Kidney glomerular epithelial cell (primary cell): ENCODE results near the gene BAIAP2.
"Not testable (repeated sequence)": the region's sequence is repeated elsewhere in the genome, so short reads cannot be mapped to it uniquely, and the experiment has no call there.

ENCODE experiments used
- DNase-seq: peaks from one replicate; lab custom pipeline; 2025; lab: John Stamatoyannopoulos, UW

Gene BAIAP2

GRCh38 chr17:81139428-81139827 is 104.5 kb downstream of the BAIAP2 start:
- DNase-seq = no peak

GRCh38 chr17:81140018-81140417 is 105.1 kb downstream of the BAIAP2 start:
- DNase-seq = no peak

DNA sequence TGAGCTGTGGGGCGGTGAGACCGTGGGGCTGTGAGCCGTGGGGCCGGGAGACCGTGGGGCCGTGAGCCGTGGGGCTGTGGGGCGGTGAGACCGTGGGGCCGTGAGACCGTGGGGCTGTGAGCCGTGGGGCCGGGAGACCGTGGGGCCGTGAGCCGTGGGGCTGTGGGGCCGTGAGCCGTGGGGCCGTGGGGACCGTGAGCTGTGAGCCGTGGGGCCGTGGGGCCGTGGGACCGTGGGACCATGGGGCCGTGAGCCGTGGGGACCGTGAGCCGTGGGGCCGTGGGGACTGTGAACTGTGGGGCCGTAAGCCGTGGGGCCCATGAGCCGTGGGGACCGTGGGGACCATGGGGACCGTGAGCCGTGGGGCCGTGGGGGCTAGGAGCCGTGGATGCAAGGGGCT is 105.7 kb downstream of the BAIAP2 start:
- DNase-seq = no peak

DNA sequence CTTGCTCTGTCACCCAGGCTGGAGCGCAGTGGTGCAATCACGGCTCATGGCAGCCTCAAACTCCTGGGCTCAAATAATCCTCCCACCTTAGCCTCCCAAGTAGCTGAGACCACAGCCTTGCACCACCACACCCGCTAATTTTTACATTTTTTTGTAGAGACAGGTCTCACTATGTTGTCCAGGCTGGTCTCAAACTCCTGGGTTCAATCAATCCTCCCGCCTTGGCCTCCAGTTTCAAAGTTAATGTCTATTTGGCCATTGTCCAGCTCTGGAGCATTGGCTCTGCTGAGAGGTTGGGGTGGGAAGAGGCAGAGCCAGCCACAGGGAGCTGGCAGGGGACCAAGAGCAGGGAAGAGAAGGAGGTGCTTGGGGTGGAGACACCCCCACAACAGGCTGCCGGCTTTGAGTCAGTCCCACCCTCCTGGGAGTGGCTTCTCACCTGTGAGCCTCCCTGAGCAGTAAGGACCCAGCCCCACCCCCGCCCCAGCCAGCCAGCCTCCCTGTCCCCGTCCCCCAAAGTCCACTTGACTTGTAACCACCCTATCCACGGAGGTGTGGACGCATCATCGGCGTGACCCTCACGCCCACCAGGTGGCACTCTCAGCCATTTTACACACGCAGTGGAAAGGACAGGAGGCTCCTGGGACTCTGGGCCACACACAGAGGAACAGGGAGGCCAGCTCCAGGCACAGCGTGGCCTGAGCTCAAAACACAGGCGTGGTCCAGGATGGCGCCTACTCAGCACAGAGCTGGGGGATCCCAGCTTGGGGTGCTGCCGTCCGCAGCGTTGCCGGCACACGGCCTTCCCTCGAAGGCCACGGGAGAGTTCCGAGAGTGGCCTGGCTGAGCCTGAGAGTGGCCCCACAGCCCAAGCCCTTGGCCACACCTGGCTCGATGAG is 107.6 kb downstream of the BAIAP2 start:
- DNase-seq = peak; percentile 16

DNA sequence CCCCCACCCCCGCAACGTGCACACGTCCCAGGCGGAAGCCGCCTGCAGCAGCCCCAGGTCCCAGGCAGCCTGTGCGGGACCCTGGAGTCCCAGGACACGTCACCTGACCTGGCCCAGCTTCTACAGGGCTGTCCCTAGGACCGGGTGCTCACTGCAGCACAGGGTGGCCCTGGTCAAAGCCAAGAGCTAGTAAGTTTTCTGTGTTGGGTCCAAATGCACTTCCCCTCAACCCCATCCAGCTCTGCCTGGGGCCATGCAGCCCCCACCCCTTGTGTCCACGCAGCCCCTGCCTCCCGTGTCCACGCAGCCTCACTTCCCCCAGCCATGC is 108.2 kb downstream of the BAIAP2 start:
- DNase-seq = no peak

DNA sequence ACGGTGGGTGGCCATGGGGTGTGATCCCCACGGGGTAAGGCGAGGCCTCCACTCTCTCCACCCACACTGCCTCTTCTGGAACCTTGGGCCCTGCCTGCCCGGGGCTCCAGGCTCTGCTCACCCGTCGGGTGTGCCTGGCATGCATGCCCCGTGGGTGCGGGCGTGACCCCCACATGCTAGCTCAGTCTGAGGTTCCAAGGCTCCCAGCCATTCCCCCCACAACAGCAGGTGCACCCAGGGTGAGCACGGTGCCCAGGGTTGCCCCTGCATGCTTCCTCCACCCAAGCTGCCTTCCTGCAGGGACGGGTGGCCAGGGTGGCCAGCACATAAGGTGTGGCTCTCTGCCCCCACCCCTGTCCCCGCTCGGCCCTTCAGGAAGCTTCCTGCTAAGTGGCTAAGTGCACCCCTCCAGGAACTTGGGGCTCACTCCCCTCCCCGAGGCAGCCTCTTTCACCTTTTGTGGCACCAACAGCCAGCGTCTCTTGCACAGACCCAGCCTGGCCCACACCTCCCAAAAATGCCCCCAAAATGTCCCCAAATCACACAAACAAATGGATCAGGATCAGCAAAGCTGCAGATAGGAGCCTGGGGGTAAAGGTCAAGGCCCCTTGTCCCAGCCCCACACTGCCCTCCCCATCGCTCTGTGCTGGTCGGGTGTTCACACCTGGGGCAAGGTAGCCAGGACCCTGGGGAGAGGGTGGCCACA is 108.9 kb downstream of the BAIAP2 start:
- no peak for DNase-seq

GRCh38 chr17:81144423-81144781 is 109.5 kb downstream of the BAIAP2 start:
- DNase-seq = no peak

DNA sequence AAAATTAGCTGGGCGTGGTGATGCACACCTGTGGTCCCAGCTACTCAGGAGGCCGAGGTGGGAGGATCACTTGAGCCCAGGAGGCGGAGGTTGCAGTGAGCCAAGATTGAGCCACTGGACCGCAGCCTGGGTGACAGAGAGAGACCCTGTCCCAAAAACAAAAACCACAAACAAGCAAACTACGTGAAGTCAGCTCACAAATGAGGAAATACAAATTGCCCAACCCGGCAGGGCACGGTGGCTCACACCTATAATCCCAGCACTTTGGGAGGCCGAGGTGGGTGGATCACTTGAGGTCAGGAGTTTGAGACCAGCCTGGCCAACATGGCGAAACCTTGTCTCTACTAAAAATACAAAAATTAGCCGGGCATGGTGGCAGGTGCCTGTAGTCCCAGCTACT is 111.3 kb downstream of the BAIAP2 start:
- not testable (repeated sequence) for DNase-seq

- DNase-seq = no peak
Measured at GRCh38 chr17:81147701-81148100, 112.8 kb downstream of the BAIAP2 start.

DNA sequence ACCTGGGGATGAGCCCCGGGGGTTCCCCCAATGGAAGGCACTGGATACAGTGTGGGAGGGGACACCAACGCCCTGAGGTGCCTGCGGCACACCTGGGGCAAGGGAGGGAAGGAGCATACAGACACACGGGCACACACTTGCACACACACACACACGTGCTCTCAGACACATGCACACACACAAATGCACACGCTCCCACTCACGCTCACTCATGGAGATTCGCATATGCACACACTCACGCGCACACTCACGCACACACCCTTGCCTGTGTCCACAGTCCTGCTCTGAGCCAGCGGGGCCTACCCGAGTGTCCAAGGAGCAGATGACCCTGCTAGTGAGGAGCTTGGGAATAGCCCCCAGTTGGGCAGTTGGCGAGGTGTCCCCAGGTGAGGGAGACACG is 113.6 kb downstream of the BAIAP2 start:
- DNase-seq = no peak

DNA sequence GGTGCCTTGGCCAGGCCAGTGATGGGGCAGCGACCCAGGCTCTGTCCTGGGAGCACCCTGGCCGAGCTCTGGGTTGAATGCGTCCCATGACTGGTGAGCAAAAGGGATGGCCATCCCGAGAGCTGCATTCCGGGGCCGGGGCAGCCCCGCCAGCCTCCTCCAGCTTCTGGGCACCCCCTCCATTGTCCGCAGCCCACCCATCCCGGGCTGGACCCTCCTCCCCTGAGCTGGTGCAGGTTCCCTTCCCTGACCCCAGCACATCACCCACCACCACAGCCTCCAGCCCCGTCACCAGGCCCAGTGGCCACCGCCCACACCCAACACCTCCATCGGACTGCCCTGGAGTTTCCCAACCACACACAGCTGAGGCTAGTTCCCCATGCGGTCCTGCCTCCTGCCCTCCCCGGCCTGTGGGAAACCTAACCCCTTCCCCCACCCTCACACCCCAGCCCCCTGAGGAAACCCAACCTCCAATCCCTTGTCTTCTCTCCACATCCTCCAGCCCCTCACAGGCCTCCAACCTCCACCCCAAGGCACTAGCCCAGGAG is 114.1 kb downstream of the BAIAP2 start:
- DNase-seq = no peak

DNA sequence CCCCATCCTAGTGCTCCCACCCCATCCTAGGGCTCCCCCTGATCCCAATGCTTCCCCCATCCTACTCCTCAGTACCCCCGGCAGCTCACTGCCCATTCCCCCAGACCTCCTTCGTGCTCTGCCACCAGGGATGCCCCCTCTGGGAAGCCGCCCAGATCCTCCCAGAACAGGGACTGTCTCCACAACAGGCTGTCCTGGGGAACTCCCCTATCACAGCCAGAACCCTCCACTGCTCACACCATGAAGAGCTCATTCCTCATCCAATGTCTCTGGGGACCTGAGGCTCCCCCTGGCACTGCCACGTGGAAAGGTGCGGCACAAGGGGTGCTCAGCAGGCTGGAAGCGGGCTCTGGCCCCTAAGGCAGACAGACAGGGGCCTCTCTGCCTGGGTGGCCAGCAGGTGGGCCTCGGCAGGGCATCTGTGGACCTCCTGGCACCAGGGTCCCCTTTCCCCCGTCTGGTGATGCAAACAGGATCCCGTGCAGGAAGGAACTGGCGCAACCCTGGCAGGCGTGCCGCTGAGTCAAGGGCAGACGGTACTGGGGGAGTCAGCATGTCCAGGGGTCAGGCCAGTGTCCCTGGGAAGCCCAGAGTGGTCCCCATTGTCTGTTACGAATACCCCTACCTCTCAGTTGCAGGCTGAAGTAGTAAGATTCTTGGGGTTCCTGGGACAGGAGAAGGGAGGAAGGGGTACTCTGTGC is 115.6 kb downstream of the BAIAP2 start:
- DNase-seq = no peak

- DNase-seq = no peak
Measured at GRCh38 chr17:81151278-81151677, 116.3 kb downstream of the BAIAP2 start.

DNA sequence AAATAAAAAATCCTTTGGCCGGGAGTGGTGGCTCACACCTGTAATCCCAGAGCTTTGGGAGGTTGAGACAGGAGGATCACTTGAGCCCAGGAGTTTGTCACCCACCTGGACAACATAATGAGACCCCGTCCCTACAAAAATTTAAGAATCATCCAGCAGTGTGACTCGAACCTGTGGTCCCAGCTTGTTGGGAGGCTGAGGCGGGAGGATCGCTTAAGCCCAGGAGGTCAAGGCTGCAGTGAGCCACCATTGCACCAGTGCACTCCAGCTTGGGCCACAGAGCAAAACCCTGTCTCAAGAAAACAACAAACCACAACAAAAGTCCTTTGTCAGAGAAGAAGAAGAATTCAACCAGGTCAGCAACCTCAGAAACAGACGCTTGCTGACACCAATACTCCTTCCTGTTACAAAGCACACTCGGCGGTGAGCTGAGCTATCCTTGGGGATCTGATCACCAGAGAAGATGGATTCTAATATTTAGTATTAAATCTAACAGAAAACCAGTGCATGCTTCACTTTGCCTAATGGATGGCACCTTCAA is 117.4 kb downstream of the BAIAP2 start:
- DNase-seq = no peak

DNA sequence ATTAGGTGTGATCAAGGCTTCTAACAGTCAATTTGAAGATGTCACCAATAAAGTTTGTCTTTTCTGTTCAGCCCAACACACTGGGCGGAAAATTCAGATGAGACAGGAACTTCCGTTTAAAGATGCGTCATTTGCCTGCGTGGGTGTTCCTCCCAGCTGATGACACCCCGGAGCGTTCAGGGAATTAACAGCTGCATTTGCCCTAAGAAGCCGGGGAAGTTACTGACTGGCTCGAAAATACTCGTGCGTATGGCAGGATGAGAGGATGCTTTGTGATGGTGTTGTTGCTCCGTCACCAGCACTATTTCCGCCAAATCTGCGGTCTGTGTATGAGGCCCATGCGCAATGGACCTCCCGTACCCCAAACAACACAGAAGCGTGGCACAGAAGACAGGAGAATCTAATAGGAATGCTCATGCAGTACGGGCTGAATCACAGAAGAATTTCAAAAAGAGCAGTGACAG is 118.4 kb downstream of the BAIAP2 start:
- DNase-seq = no peak

DNA sequence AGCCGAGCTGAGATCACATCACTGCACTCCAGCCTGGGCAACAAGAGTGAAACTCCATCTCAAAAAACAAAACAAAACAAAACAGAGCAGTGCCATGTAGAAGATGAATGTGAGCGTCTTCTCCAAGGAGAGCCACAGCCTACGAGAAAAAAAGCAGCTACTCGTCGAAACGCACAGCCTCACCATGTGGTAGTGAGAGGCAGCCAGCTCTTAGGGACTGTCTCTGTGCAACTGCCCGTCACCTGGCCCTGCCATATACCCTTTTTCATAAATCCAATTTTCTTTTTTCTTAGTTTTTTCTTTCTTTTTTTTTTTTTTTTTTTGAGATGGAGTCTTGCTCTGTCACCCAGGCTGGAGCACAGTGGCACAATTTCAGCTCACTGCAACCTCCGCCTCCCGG is 119.1 kb downstream of the BAIAP2 start:
- DNase-seq = not testable (repeated sequence)

DNA sequence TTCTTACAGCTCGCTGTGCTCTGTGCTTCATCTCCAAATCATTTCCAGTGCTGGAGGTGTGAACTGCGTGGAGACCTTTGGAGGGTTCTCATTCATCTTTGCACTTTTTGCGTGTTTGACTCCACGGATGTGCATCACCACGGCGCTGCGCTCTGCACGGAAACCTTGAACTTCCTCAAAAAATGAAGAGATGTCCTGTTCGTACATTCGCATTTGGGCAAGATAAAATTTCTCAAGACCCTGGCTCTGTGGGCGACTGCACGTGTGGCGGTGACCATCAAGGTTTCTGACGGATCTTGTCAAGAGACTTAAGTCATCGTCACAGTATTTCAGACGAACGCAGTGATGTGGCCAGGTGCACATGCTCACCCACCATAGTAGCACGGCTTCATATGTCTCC is 120.0 kb downstream of the BAIAP2 start:
- DNase-seq = no peak

DNA sequence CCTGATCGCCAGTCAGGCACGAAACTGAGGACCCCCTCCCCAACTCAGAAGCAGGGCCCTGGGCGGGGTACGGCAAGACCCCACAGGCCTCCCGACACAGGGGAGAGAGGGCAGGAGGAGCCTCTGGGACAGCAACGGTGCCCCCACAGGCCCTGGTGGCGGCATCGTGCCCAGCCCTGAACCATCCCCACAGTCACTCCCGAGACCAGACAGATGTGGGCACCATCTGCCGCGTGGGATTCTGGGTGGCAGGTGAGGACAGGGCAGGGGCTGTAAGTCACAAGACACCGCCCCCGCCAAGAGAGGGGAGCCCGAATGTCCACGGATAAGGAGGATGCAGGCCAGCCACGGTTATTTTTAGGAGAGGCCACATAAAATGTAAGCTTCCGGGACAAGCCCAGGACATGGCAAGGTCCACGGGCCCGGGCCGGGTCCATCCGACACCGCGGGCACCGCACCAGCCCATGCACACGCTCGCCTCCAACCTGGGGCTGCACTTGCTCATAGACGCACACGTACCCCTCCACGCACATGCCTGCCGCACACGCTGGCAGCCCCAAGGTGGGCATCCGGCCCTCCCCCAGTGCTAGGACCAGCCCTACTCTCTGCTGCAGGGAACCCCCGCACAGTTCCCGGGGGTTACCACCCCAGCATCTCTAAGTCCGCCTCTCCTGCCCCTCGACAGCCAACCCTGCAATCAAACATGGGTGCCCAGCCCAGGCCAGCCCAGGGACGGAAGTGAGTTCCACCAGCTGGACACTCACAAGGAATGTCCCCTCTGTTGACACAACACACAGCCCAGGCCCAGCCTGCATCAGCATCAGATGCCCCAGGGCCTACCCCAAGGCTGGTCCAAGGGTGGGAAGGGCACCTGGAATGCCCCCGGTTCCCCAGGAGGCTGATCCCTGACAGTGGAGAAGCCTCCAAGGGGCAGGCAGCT is 122.2 kb downstream of the BAIAP2 start:
- no peak for DNase-seq

DNA sequence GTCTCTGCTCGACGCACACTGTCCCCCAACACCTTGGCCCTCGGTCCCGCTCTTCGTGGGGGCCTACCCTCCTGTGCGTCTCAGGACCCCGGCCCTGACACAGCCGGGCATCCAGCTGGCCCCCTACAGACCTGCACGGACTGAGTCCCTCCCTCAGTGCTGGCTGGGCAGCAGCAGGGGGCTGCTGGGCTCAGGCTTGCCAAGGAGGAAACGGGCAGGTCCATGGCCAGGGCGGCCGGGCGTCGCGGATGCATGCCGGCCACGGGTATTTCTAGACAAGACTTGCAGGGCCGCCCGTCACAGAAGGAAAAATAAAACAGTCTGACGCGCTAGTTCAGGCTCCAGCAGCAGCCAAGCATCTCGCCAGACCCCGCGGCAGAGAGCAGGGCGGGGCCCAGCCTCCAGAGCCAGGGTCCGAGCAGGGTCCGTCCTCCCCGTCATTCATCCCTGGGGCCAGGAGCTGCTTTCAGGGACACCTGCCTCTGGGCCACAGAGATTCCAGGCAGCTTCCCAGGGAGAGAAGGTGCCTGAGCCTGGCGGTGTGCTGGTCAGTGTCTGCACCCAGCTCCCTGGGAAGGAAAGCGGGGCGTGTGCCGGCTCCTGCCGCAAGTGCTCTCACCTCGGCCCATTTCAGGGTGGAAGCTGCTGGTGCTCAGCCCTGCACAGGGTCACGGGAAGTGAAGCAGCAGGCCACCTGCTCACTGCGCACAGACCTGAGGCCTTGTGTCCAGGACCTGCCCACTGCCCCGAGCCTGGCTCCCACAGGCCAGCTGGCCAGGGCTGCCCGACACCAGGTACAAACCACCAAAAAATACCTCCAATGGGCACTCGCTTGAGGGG is 123.1 kb downstream of the BAIAP2 start:
- DNase-seq = no peak
